NCI-H146 (cell line): Measurements from ENCODE around the gene ANKRD11.
"Not testable (repeated sequence)": the region's sequence is repeated elsewhere in the genome, so short reads cannot be mapped to it uniquely, and the experiment has no call there.

Experiments
- DNase-seq: peaks from one replicate; lab custom pipeline; 2025; lab: John Stamatoyannopoulos, UW

Gene ANKRD11

DNA sequence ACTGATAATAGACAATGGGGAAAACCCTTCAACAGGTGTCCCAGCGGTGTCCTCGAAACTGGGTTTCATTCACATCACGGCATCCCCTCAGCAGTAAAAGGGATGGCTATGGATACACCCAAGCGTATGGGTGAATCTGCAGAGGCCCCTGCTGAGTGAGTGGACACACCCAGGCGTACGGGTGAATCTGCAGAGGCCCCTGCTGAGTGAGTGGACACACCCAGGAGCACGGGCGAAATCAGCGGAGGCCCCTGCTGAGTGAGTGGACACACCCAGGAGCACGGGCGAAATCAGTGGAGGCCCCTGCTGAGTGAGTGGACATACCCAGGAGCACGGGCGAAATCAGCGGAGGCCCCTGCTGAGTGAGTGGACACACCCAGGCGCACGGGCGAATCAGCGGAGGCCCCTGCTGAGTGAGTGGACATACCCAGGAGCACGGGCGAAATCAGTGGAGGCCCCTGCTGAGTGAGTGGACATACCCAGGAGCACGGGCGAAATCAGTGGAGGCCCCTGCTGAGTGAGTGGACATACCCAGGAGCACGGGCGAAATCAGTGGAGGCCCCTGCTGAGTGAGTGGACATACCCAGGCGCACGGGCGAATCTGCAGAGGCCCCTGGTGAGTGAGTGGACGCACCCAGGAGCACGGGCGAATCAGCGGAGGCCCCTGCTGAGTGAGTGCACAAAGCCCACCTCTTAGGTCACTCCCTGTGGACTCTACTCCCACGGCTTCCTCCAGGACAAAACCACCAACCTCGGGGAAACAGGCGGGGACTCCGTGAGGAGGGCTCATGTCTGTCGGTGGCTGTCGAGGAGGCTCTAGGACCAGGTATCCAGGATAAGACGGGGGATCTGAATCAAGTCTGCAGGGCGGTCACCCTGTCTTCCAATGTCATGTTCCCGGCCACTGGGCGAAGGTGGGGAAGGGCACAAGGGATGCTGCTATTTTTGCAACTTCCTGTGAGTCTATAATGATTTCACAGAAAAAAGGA lies 161.7 kb downstream of the ANKRD11 start:
- not testable (repeated sequence) for DNase-seq

- no peak for DNase-seq
These were observed 163.6 kb downstream of the ANKRD11 start for GRCh38 chr16:89326721-89327120.

- peak; percentile 26 for DNase-seq
These were observed 164.4 kb downstream of the ANKRD11 start for GRCh38 chr16:89325861-89326471.

DNA sequence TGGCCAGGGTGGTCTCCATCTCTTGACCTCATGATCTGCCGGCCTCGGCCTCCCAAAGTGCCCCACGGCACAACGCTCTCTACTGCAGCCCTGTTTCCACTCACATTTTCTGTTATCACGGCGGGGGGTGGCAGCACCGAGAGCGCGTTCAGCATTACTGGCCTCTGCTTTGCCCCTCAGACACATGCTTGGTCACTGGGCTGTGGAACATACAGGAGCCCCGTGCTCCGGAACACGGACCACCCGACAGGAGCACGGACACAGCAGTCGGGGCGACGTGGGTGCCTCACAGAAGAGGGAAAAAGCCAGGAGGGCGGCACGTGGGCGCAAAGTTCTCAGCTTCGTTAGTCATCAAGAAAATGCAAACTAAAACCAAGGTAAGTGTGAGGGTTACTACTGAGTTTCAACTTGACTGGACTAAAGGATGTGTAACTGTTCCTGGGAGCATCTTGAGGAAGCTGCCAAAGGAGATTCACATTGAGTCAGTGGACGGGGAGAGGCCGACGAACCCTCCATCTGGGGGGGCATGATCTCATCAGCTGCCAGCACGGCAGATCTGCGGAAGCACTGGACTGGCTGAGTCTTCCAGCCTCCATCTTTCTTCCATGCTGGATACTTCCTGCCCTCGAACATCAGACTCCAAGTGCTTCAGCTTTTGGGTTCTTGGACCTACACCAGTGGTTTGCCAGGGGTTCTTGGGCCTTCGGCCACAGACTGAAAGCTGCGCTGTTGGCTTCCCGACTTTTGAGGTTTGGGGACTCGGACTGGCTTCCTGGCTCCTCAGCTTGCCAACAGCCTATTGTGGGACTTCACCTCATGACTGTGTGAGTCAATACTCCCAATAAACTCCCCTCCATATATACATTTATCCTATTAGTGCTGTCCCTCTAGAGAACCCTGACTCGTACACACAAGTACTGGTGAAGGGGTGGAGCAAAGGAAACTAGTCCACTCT lies 166.0 kb downstream of the ANKRD11 start:
- DNase-seq: no peak

GRCh38 chr16:89323120-89323960 lies 167.0 kb downstream of the ANKRD11 start:
- DNase-seq: no peak

- no peak for DNase-seq
These were observed 167.8 kb downstream of the ANKRD11 start for GRCh38 chr16:89322321-89323119.

- peak; percentile 40 for DNase-seq
These were observed 169.4 kb downstream of the ANKRD11 start for GRCh38 chr16:89320782-89321501.

- DNase-seq: no peak
These were observed 170.2 kb downstream of the ANKRD11 start for GRCh38 chr16:89319886-89320781.

- no peak for DNase-seq
These were observed 170.8 kb downstream of the ANKRD11 start for GRCh38 chr16:89319631-89319885.

- DNase-seq: no peak
These were observed 171.3 kb downstream of the ANKRD11 start for GRCh38 chr16:89318871-89319630.

- no peak for DNase-seq
These were observed 172.0 kb downstream of the ANKRD11 start for GRCh38 chr16:89318430-89318758.

GRCh38 chr16:89317729-89318429 lies 172.5 kb downstream of the ANKRD11 start:
- DNase-seq: no peak

- no peak for DNase-seq
These were observed 173.2 kb downstream of the ANKRD11 start for GRCh38 chr16:89317101-89317671.

DNA sequence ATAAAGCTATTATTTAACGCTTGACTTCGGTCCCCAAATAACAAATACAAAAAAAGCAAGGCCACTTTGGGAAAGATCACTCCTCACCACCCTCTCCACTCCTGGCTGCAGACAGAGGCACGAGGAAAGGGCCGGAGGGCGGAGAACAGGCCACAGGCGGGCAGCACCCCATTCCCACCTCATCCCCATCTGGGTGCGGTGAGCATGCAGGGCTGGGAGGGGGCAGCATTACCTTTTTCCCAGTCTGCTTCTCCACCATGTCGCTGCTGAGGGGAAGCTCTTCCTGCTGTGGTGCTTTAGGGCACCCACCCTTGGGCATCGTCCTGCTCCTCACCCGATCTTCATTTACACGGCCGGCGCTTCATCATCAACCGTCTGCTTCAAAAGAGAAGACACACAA lies 173.7 kb downstream of the ANKRD11 start:
- no peak for DNase-seq

GRCh38 chr16:89315791-89316581 lies 174.4 kb downstream of the ANKRD11 start:
- no peak for DNase-seq

- no peak for DNase-seq
These were observed 175.1 kb downstream of the ANKRD11 start for GRCh38 chr16:89315271-89315670.
